Panc1 (cell line): ENCODE results near the gene SPATA6L.

Experiments used
- CTCF ChIP-seq: fragments of 450-650 bp; IDR thresholded peaks from 2 replicates; pipeline ENCODE4 v1.5.1; 2017; ENCODE audit warnings: mild to moderate bottlenecking
- REST ChIP-seq, 2 experiments: IDR thresholded peaks; 2 replicates each; pipeline ENCODE4 v1.6.1; 2011 to 2012; ENCODE audit warnings: low read depth in 2 of 2, control low read depth in 1 of 2, low read length in 1 of 2, mild to moderate bottlenecking in 1 of 2, moderate library complexity in 1 of 2; ENCODE audit not compliant: insufficient read depth in 1 of 2

- TF ChIP-seq CTCF (peak; percentile 50), REST (IDR thresholded peaks at IDR 0.05; ENCODE audit: insufficient read depth in 1 of 2, low read depth in 2 of 2, low read length in 1 of 2) (no peak)
Measured at GRCh38 chr9:4548811-4549725, 117.2 kb downstream of the SPATA6L start.
